Liver (tissue), 3 donors: Measurements from ENCODE around the gene ELF1.
"Not testable (repeated sequence)": the region's sequence is repeated elsewhere in the genome, so short reads cannot be mapped to it uniquely, and the experiment has no call there.

Experiments used
- RAD21 ChIP-seq, 2 donors: IDR thresholded peaks; 2 replicates each; pipeline ENCODE4 v1.6.1; 2016; ENCODE audit warnings: antibody characterized with exemption in 2 of 2, mild to moderate bottlenecking in 2 of 2
- TF ChIP-seq, protein P1 (sequence below): fragments of 150-350 bp; IDR thresholded peaks from 2 replicates; pipeline ENCODE4 v1.5.1; 2017; ENCODE audit warnings: improper control_type of control experiment, low read depth, low read length; ENCODE audit not compliant: missing input control
- donor health status: healthy.
- donor health status: healthy.

DNA sequence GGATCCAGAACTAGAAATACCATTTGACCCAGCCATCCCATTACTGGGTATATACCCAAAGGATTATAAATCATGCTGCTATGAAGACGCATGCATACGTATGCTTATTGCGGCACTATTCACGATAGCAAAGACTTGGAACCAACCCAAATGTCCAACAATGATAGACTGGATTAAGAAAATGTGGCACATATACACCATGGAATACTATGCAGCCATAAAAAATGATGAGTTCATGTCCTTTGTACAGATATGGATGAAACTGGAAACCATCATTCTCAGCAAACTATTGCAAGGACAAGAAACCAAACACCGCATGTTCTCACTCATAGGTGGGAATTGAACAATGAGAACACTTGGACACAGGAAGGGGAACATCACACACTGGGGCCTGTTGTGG is 17.4 kb upstream of the ELF1 start:
- TF ChIP-seq, protein P1, sequence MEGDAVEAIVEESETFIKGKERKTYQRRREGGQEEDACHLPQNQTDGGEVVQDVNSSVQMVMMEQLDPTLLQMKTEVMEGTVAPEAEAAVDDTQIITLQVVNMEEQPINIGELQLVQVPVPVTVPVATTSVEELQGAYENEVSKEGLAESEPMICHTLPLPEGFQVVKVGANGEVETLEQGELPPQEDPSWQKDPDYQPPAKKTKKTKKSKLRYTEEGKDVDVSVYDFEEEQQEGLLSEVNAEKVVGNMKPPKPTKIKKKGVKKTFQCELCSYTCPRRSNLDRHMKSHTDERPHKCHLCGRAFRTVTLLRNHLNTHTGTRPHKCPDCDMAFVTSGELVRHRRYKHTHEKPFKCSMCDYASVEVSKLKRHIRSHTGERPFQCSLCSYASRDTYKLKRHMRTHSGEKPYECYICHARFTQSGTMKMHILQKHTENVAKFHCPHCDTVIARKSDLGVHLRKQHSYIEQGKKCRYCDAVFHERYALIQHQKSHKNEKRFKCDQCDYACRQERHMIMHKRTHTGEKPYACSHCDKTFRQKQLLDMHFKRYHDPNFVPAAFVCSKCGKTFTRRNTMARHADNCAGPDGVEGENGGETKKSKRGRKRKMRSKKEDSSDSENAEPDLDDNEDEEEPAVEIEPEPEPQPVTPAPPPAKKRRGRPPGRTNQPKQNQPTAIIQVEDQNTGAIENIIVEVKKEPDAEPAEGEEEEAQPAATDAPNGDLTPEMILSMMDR, result not testable (repeated sequence)
- not testable (repeated sequence) for TF ChIP-seq RAD21 (IDR thresholded peaks at IDR 0.05)
